GM11168 (cell line): ENCODE results near the gene CAP2.

Experiments used
- in situ Hi-C: fragments of 300-500 bp; cut with MboI; formaldehyde crosslinking; loops from one replicate; pipeline ENCODE4 v1.12.0; 2022; ENCODE audit warnings: low sequenced_read_pairs; ENCODE audit not compliant: unreplicated experiment

The CAP2 gene

DNA sequence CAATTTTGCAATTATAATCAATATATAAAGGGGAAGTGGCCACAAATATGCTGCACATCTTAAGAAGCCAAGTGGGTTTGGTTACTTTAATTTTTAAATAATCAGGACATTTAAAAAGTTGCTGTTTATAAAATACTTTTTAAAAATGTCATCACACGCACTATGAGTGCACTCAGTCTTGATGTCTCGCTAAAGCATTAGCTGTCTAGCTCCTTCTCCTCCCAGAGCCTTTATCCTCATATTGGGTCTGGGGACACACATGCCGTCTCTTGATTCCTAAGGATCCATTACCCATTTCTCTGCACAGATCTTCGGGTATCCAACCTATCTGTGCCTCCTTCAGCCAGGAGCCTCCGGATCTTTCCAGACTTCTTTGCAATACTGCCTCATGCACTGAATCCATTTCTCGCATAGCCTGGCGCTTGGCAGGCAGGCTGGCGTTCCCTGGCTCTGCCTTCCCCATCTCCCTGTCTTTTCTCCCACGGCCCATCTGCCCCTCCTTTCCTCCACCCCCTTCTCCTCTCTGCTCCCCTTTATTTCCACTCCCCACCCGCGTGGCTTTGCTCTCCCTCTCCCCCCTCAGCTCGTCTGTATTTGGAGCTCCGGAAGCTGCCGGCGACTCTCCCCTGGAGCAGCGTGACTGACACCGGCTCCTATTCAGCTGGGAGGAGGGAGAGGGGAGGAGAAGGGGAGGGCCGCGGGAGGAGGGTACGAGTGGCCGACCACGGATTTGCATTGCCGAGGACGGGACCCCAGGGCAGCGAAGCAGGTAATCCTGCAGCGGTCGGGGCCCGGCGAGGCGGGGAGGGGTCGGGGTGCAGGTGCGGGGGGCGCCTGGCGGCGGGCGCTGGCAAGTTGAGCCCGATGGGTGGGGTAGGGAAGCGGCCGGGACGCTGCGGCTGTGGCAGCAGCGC lies at the start of gene CAP2:
CAP2 (plus strand) TSS at position 618 of the 914 bp plus-strand sequence. CDS start 27,961 bp downstream, outside the sequence.
- in situ Hi-C loops = no loop called here

DNA sequence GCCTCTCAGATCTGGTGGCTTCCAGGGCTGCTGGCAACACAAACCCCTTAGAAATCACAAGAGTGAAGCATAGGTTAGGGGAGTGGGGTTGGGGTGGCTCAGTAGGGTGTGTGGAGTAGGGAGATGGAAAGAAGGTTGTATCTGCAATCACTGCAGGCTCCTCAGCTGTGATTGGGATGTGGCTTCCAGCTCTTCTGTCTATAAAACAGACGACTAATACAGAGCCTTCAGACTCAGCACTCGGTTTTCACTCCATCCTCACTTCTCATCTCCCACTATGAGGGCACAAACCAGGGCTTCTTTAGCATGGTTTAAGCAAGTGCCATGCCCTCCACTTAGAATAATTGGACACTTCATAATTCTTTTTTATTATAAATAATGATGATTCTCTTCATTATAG lies 46.4 kb upstream of the CAP2 start:
- in situ Hi-C loops = no loop called here

DNA sequence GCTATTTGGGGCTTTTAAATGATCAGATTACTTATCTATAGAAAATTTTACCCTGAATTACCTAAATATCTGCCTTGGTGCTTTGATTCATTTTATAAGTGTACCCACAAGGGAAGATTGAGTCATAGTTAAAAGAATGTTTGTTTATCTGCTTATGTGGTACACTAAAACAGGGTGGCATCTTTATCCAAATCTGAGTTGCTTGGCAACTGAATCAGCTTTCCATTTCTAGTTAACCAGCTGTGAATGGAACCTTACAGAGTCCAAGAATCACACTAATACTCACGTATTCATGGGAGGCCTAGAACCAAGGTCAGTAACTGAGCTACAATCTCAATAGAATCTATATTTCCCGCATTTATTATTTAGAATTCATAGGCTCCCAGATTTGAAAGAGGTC lies 44.0 kb upstream of the CAP2 start:
- in situ Hi-C loops = no loop called here

GRCh38 chr6:17352302-17352701 lies 41.1 kb upstream of the CAP2 start:
- in situ Hi-C loops = no loop called here

DNA sequence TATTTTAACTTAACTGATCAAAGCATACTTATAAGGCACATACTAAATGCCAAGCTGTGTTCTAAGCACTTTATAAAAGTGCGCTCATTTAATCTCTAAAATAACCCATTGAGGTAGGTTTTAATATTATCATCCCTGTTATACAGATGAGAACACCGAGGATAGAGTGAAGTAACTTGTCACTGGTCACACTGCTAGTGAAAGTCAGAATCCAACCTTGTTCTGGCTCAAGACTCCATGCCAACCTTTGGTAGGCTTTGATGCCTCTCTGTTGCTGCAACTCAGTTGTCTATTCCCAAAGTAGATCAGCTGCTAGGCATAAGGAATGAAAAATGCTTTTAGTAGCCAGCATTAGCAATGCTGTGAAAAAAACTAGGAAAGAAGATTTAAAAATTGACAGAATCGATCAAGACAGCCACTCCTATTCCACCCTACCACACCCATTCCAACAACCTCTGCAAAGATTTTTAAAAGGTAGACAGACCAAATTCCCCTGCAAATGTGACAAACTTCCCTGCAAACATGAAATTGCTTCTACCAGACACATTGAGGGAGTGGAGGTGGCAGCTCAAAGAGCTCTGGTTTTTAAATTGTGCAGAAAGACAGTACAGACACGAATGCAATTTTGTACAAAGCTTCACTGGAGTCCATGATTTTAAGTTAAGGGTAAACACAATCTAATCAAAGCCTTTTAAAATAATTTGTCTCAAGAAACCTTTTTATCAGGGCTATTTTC lies 39.8 kb upstream of the CAP2 start:
- in situ Hi-C loops = no loop called here

DNA sequence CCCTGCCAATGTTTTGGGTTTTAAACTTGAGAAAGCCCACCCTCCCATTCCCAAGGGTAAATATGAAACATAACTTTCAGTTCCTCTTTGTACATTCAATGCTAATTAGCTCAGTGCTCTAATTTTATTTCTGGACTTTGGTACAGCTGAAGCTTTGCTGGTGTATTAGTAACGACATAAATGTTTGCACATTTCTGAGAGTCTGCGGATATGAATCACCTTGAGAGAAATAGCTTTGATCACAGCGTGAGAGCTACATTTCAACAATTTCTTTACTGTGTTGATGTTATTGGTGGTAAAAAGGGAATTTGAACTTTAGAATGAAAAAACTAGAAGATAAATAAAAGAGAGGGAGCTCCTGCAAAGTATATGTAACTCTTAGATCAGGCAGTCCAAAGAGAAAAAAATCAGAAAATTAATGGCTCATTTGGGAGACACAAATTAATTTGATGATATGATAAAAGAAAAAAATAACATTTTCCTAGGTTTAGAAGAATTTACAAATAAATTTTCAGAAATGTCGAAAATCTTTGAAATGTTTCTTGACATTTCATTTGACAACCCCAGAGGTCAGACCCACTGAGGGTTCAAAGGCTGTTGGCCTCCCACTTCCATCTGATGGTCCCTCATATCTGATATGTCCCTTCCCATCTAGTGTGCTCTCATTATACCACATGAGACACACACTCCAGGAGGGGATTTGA lies 38.5 kb upstream of the CAP2 start:
- in situ Hi-C loops = no loop called here

DNA sequence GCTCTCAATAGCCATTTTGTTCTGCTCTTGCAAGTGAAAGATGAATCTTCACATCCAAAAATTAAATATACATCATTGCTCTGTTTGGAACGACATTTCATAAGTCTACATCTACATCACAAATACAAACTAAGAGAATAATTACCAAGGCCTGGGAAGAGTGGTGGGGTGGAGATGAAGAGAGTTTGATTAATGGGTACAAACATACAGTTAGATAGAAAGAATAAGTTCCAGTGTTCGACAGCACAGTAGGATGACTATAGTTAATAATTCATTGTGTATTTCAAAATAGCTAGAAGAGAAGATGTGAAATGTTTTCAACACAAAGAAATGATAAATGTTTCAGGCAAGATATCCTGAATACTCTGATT lies 38.0 kb upstream of the CAP2 start:
- in situ Hi-C loops = no loop called here

- in situ Hi-C loops = no loop called here
Measured at GRCh38 chr6:17358515-17358914, 34.9 kb upstream of the CAP2 start.

DNA sequence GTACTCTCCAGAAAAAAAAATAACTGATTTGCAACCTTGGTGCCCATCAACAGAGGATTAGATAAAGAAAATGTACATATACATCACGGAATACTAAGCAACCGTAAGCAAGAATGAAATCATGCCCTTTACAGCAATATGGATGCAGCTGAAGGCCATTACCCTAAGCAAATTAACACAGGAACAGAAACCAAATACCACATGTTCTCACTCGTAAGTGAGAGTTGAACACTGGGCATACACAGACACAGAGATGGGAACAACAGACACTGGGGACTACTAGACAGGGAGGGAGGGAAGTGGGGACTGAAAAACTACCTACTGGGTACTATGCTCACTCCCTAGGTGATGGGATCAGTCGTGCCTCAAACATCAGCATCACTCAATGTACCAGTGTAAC lies 32.8 kb upstream of the CAP2 start:
- in situ Hi-C loops = no loop called here

GRCh38 chr6:17361013-17361412 lies 32.4 kb upstream of the CAP2 start:
- in situ Hi-C loops = no loop called here

- in situ Hi-C loops = no loop called here
Measured at GRCh38 chr6:17365961-17366360, 27.4 kb upstream of the CAP2 start.

DNA sequence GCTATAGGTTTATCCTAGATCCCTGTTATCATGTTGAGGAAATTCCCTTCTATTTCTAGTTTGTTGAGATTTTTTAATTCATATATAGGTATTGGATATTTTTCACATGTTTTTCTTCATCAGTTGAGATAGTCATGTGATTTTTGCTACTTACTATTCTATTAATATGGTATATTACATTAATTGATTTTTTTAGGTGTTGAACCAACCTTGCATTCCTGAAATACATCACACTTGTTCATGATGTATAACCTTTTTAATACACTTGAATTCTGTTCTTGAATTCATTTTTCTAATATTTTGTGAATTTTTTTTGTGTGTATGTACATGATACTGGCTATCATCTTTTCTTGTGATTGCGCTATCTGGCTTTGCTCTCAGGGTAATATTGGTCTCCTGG lies 25.5 kb upstream of the CAP2 start:
- in situ Hi-C loops = no loop called here

GRCh38 chr6:17381424-17382147 lies 11.8 kb upstream of the CAP2 start:
- in situ Hi-C loops = no loop called here

GRCh38 chr6:17385660-17386059 lies 7.7 kb upstream of the CAP2 start:
- in situ Hi-C loops = no loop called here

GRCh38 chr6:17388365-17388764 lies 5.0 kb upstream of the CAP2 start:
- in situ Hi-C loops = no loop called here

- in situ Hi-C loops = no loop called here
Measured at GRCh38 chr6:17389274-17389847, 4.0 kb upstream of the CAP2 start.

GRCh38 chr6:17390276-17390675 lies 3.1 kb upstream of the CAP2 start:
- in situ Hi-C loops = no loop called here

DNA sequence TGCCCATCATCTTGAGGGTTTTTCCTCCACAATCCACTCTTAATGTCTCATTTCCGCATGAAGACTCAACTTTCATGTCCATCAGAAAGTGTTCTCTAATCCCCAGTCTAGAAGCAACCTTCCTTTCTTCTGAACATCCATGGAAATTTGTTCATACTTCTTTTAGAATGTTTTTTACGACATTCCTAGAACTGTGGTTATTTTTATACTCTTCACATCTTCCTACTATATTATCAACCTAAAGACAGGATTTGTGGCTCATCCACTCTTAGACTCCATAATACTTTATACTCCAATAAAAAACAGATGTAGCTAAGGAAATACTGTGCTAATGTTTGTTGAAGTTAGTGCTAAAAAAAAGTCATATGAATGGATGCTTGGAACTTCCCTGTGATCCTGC lies 1.4 kb upstream of the CAP2 start:
- in situ Hi-C loops = no loop called here

GRCh38 chr6:17393892-17394631 lies 667 bp downstream of the CAP2 start:
- in situ Hi-C loops = no loop called here
